LoVo (cell line): ENCODE measurements around the gene RAB3GAP2.
A peak's percentile ranks its signal among the peaks of the same experiment; 100 is the strongest.
"Not testable (repeated sequence)": the region's sequence is repeated elsewhere in the genome, so short reads cannot be mapped to it uniquely, and the experiment has no call there.

Source experiments
- DNase-seq: peaks from one replicate; pipeline ENCODE4 v3.0.0-alpha.2; 2016; ENCODE audit warnings: low spot score

Gene RAB3GAP2

DNA sequence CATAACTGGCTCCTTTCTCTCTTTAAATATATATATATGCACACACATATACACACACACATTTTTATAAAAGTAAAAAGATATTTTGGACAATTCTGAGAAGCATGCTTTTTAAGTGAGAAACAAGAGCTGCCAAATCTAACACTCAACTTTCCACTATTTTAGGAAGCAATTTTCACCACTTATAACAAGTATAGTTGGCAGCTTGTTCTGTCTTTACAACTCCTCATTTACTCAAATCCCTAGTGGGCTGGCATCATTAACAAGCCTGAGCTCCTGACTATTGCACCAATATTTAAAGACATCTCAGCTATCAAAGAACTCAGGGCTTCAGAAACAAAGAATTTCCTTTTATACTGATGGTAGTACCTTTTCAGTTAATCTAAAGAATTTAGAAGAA, 76.6 kb downstream of the RAB3GAP2 start:
- DNase-seq = no peak

DNA sequence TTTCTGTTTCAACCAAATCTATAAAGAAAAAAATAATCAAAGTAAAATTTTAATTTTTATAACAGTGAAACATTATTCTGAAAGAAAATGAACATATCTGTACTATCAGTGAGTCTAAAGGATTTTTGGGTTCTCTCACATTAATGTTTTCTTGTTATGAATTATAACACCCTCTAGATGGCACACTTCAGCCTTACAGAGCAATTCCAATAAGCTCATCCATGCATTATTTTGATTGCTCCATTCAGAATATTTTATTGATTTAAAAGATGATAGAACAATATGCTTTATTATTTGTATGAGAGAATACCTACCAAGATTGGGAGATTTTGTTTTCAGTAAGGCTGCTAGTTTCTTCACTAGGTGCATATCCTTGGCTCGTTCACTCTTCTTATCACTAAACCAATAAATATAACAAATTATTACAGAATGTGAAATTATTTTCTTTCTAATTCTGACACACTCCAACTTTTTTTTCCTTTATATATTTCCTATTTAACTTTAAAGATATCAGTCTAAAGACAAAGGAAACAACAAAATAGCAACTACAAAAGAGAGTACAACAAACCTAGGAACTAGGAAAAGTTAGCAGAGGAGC, 82.4 kb downstream of the RAB3GAP2 start:
- peak; percentile 14 for DNase-seq

DNA sequence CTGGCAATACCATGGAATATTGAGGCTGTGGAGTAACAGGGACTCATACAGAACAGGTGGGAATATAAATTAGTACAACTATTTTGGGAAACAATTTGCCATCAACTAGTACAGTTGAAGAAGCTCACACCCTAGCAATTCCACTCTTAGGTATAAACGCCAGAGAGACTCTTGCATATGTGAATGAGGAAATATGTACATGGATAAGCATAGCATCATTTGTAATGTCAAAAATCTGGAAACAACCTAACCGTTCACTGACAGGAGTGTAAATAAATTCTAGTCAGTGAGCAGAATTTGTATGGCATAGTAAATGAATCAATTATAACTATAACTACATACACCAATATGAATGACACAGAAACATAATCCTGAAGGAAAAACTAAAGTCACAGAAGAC, 83.7 kb downstream of the RAB3GAP2 start:
- no peak for DNase-seq

DNA sequence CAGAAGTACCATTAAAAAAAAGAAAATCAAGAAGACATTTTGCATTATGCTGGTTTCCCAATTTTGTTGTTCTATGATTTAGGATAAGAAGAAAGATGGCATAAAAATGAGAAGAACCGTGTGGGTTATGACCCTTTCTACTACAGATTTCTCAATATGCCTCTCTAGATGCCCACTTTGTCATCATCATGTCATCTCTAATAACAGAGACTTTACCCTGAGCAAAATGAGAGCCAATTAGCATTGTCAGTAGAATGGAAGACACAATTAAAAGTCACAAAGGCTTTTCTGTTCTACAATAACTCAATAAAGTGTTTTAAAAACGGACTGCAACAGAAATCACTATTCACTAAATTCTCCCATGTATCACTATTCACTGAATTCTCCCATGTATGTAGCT, 85.5 kb downstream of the RAB3GAP2 start:
- no peak for DNase-seq

DNA sequence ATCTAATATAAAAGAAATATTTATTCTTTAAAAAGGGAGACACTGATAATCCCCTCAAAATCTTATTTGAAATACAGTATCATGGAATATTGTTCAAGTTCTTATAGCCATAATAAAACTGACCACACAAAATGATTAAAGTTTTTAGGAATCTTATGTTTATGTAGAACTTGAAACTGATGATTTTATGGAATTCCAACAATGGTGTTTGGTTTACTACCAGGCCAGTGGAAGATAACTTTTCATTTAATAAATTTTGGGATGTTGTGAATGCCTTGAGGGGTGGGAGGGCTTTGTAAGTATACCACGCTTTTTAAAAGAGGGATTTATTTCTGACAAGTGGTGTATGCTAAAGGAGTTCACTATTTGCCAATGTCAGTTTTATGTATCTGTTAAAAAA, 87.7 kb downstream of the RAB3GAP2 start:
- DNase-seq = no peak

DNA sequence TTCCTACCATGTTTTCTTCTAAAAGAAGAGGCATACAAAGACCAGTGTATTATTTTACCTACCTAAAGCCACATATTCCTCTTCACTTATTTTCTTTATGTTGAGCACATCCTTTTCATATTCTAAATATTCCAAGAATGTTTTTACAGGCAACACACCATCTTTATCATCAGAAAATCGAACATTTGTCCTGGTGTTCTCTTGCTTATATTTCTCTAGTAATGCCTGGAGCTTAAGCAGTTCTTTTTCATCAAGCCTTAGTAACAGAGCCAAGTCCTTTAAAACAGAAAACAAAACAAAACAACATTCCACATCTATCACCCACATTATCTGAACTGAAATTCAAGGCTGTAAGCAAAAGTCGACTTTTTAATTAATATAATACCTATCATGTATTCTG, 89.6 kb downstream of the RAB3GAP2 start:
- no peak for DNase-seq

DNA sequence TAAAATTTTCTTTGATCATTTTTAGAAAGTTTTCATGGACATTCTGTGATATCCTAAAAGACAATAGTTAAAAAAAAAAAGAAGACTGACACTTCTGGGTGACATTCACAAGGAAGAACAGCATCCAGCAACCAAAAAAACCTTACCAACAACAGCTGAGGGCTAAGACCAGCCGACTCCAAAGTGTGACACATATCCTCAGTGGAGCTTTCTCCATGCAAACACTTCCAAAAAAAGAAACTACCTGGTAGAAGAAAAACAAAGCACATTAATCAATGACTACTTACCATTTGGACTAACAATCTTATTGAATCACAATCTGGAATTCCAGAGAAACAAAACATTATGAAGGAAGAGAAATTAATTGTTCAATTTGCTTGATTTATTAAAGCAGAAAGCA, 90.1 kb downstream of the RAB3GAP2 start:
- DNase-seq = no peak

DNA sequence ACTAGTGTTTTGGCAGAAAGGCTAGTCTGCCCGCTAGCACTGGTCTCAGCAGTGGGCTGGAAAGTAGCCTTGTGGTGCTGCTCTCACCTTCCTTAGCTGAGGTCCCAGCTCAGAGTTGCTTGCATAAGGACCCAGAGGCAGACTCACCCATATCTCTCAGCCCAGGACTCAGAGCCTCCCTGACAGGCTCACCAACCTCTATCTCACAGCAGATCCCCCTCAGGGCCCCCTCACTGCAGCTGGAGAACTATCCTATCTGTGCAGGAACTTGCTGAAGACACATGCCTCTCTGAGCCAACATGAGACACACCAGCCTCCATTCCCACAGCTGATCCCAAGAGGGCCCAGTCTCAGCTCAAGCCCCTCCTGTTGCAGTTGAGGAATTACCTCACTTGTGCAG, 95.7 kb downstream of the RAB3GAP2 start:
- no peak for DNase-seq

DNA sequence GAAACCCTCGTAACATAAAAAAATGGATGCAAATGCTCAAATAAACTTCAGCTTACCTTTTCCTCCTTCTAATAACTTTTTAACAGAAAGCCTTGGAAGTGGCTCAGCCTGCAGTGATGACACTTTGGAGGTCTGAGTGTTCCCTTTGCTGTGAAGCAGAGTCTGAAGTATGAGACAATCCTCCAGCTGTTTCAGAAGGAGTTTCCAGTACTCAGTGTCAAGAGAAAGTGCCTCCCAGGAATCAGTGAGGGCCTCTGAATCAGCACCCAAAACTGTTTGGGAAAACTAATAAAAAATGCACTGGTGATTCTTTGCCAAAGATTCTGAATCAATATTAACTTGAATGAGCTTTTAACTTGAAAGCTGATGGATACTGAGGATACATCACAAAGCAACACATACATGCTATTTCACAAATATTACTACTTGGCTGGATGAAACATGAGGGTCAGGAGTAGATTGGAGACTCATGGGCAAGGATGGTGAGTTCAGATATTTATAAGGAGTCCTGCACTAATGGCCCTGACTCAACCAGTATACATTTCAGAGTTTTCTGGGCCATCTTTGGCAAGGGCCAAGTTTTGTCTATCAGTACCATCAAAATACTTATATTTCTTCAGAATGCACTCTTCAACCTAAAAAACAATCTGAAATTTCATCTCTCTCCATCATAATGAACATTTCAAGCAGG, 101.3 kb downstream of the RAB3GAP2 start:
- DNase-seq = no peak

DNA sequence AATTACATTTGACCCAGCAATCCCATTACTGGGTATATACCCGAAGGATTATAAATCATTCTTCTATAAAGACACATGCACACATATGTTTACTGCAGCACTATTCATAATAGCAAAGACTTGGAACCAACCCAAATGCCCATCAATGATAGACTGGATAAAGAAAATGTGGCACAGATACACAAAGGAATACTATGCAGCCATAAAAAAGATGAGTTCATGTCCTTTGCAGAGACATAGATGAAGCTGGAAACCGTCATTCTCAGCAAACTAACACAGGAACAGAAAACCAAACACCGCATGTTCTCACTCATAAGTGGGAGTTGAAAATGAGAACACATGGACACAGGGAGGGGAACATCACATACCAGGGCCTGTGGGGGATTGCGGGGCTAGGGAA, 102.4 kb downstream of the RAB3GAP2 start:
- not testable (repeated sequence) for DNase-seq

DNA sequence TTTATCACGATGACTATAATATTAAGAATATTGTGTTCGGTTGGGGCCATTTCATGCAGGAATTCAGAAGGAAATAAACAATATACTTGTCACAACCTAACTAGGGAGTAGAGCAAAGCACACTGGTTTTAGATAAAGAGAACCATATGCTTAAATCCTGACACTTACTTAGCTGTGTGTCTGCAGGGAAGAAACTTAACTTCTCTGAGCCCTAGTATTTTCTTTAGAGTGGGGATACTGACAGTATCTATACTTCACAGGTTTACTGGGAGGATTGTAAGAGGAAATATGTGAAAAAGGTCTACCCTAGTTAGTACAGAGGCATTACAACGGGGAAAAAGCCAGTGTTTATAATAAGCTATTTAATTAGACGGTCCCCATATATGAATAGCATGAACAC, 105.4 kb downstream of the RAB3GAP2 start:
- no peak for DNase-seq

DNA sequence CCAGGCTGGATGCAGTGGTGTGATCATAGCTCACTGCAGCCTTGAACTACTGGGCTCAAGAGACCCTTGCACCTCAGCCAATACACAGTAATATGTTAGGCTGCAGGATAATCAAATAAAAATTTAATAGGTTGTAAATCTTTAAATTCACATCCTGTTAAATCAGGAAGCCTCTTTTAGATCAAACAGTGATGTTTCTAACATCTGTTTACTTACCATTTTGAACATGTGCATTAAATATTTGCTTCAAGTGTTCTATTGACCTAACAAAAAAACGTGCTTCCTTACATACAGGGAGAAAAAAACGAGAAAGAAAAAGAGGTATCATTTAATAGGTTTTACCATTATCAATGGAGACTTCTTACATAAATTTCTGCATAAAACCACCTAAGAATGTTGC, 107.7 kb downstream of the RAB3GAP2 start:
- no peak for DNase-seq

DNA sequence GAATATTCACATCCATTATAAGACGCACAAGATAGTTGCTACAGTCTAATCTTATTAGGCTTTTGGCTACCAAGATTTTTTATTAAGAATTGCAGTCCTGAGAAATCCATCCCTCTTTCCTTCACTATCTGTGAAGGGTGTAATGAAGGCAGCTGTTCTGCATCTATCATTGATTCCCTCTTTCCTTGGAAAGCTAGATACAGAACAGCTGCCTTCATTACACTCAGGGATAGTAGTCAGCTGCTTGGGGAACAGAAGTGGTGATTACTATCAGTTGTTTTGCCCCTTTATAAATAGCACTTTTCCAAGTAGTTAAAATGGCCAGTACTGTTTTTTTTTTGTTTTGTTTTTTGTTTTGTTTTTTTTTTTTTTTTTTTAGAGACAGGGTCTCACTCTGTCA, 108.1 kb downstream of the RAB3GAP2 start:
- no peak for DNase-seq

DNA sequence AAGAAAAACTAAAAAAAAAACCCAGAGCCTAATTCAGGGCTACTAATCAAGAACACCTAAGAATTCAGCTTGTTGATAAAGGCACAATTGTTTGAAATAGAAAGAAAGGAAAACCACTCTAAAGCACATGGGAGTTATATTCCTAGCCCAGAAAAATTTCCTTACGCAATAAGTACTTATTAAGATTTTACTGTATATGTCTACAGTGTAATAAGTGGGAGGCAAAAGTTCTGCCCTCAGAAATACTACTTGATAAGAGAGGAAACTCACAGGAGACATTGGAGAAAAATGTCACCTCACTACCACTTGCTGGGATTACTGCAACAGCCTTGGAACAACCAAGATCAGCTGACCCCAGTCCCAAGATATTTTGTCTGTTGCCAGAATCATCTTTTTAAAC, 112.2 kb downstream of the RAB3GAP2 start:
- DNase-seq = no peak

DNA sequence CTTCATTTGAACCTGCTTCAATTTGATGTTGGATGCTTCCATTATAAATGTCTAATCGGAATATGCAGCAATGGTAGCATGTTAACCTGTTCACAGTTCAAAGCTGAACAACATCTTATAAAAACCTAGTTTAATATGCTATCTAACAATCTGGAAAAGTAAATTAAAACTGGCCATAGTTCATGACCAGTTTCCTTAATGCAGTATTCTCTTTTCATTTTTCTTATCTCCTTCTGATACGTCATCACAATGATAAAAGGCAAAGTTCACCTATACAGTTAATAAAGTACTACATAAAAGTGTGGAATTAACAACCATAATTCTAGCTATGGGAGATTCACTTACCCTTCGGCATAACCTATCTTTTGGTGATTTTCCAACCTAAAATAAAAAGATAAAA, 113.2 kb downstream of the RAB3GAP2 start:
- no peak for DNase-seq

DNA sequence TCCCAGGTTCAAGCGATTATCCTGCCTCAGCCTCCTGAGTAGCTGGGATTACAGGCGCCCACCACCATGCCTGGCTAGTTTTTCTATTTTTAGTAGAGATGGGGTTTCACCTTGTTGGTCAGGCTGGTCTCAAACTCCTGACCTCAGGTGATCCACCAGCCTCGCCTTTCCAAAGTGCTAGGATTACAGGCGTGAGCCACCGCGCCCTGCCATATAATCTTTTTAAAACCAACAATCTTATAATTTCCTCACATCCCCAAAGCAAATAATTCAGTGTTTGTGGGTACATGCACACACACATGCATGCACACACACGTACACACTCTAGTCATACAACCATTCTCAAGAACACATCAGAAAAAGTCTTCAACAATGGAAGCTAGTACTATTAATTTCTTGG, 113.7 kb downstream of the RAB3GAP2 start:
- DNase-seq = not testable (repeated sequence)

DNA sequence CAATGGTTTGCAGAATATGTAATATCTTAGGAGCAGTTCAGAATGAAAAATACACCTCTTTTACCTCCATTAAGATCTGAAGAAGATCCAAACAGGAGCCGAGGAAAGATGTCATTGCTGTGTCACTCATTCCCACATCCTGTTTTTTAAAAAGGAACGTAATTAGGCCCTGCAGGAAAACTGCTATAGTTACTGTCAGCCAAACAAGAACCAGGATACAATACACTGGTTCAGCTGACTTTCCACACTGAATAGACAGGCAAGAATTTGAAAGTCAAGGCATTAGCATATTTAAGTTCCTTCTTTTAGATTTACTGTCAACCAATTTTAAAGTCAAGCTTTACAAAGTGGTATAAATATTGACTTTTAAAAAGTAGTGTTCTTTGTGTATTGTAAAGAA, 114.5 kb downstream of the RAB3GAP2 start:
- DNase-seq = no peak

DNA sequence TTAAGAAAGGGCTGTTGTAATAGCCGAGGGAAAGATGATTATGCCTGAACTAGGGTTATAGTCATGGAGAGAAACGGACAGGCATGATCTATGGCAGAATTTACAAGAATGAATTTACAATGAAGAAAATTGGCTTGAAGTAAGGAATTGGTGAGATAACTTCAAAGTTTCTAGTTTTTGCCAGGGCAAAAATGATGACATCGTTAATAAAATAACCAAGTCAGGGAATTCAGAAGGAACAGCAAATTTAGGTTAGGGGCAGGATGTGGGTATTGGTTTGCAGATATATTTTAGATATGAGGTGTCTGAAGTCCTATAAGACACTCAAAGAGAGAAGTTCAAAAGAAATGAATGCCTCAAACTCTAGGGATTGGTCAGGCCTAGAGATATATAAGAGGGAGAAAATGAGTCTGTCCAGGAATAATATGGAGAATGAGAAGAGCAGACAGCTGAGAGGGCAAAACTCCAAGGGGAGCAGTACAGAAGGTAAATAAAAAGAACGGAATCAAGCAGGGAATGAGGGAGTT, 115.6 kb downstream of the RAB3GAP2 start:
- no peak for DNase-seq

DNA sequence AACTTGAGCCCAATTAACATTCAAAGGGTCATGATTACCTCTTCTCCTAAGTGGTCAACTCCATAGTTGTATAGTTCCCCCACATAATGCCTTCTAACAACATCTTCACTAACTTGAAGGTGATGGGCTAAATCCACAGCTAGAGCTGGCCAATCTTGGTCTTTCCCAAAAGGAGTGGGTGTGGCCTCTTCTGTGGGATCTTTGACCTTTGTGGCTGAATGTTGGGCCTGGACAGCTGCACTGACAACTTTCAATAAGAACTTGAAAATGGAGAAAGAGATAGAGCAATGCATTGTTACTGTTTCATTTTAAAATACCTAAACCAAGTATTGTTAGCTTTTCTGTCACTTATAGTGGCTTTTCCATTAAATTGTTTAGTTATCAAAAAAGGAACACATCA, 119.1 kb downstream of the RAB3GAP2 start:
- DNase-seq = no peak

DNA sequence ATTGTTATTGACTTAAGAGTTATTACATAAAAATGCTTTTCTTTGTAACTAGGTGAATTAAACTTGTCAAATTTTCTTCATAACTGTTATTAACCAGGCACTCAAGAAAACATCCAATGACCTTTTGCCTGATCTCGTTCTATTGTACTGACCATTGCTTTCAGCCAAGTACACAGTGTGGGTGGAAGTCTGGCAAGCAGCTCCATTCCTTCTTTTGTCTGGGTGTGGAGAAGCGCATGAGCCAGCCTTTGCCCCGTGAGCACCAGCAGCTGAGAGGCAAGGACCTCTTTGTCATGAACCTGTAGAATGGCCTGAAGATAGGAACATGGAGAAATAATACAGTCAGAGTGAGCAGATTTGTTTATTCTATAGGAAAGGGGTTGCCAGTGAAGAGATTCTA, 120.8 kb downstream of the RAB3GAP2 start:
- no peak for DNase-seq

DNA sequence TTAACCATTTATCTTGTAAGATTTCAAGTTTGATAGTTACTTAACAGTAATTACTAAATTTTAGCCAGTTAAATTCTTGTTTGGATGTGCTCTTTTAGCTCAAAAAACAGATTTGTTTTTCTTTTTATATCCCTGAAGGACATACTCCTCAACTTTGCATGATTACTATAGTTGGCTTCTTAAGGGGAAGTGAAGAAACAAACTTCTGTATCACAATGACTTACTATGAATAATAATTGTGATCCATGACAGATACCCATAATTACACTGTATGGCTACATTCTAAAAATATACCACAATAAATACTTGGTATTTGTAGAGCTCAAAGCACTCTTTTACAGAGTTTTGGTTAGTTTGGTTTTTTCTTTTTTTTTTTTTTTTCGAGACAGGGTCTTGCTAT, 122.5 kb downstream of the RAB3GAP2 start:
- DNase-seq = no peak

DNA sequence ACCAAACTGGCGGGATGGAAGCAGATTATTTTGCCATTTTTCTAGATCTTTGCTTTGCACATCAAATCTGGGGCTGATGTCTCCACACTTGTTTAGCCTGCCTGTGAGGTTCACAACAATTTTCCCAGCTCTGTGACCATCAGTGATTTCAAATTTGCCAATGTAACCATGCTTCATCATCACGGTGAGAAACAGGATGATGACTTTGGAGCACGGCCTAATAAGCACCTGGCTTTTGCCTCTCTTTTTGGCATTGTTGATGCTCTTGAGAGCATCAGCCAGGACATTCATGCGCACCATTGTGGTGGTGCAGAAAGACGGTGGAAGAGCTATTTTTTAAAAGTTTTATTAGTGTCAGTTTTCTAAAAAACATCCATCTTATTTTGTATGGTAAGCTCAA, 128.2 kb downstream of the RAB3GAP2 start:
- DNase-seq = no peak

DNA sequence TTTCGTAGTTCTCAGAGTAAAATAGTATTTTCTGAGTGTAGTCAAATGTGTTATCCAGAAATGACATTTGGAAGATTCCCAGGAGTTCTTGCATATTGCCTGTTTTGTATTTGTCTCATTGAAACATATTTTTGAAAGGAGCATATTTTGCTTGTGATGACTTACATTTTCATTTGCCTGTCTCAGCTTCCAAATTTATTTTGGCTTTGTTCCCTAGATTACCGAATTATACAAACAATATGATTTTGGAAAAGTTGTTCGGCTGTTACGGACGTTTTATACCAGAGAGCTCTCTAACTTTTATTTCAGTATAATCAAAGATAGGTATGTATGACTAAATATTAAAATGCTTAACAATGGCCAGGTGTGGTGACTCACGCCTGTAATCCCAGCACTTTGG, 132.3 kb downstream of the RAB3GAP2 start:
- DNase-seq = no peak
